Choroid plexus epithelial cell (primary cell): Measurements from ENCODE around the gene ATP6V0D1.
A peak's percentile ranks its signal among the peaks of the same experiment; 100 is the strongest.
"Not testable (repeated sequence)": the region's sequence is repeated elsewhere in the genome, so short reads cannot be mapped to it uniquely, and the experiment has no call there.

Experiments used
- DNase-seq: peaks from one replicate; pipeline ENCODE4 v3.0.0-alpha.2; 2010; ENCODE audit warnings: low read depth
- H3K4me3 ChIP-seq: 2 replicates; pipeline ENCODE4 v1.5.1; 2011; ENCODE audit warnings: low read depth, mild to moderate bottlenecking, control low read depth, low read length, moderate library complexity
- CTCF ChIP-seq: conservative IDR thresholded peaks from 2 replicates; pipeline ENCODE4 v1.5.1; 2011; ENCODE audit warnings: low read depth, mild to moderate bottlenecking, control low read depth, inconsistent platforms, low read length, moderate library complexity

Gene ATP6V0D1

DNA sequence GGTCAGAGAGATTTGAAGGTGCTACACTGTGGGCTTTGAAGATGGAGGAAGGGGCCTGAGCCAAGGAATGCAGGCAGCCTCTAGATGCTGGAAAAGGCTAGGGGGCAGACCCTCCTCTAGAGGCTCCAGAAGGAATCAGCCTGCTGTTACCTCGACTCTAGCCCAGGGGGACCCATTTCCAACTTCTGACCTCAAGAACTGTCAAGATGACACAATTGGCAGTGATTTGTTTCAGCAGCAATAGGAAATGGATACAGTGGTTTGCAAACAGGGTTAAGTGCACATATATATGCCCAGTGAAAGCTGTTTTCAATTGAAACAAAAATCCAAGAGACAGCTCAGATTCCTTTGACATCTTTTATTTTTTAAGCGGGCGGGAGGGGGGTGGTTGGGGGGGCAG is 61.0 kb downstream of the ATP6V0D1 start:
- no peak for TF ChIP-seq CTCF
- DNase-seq: no peak
- H3K4me3 ChIP-seq: no peak overlapping the region

GRCh38 chr16:67419502-67419901 is 61.5 kb downstream of the ATP6V0D1 start:
- no peak for DNase-seq
- H3K4me3 ChIP-seq: no peak overlapping the region
- no peak for TF ChIP-seq CTCF

DNA sequence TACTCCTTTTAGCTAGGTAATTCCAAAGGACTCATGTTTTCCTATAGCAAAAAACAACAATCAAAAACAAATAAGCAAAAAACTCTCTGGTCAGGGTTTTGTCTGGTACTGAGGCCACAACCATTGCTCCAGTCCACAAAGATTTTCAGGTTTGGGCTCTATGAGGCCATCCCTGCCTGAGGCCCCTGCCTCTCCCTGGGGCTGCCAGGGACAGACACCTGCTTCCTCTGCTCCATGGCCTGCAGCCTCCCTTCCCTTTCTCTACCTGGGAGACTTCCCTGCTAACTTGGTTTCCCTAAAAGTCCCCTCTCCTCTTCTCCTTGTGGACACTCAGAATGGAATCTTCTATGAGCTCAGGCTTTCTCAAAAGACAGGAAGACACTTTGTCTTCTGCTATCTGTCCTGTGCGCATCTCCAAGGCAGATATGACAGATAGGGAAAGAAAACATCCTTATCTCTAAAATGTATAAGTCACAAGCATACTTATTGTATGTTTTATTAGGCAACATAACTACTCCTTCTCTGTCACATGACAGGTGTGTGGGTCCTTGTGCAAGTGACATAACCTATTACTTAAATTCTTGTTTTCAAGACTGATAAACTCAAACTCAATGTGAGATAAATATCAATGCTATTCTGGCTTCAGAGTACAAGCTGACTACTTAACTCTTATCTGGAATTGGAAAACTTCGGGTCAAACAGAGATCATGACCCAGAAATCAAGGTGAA is 63.5 kb downstream of the ATP6V0D1 start:
- TF ChIP-seq CTCF: no peak
- no peak for DNase-seq
- no peak overlapping the region for H3K4me3 ChIP-seq

GRCh38 chr16:67415872-67416793 is 64.8 kb downstream of the ATP6V0D1 start, which contains the start of gene ZDHHC1:
Gene ZDHHC1, minus strand, starts transcription at chr16:67416477. Its CDS starts 8,702 bp downstream, at chr16:67407775.
- H3K4me3 ChIP-seq: peak within 1 kb of the TSS; percentile 81
- DNase-seq: peak; percentile 67

GRCh38 chr16:67415421-67415820 is 65.5 kb downstream of the ATP6V0D1 start:
- peak overlapping the region; percentile 81 for H3K4me3 ChIP-seq
- DNase-seq: not testable (repeated sequence)

More at GRCh38 chr16:67415872-67416793, 64.8 kb downstream of the ATP6V0D1 start, which contains the start of gene ZDHHC1:
- TF ChIP-seq CTCF: peak; percentile 8

DNA sequence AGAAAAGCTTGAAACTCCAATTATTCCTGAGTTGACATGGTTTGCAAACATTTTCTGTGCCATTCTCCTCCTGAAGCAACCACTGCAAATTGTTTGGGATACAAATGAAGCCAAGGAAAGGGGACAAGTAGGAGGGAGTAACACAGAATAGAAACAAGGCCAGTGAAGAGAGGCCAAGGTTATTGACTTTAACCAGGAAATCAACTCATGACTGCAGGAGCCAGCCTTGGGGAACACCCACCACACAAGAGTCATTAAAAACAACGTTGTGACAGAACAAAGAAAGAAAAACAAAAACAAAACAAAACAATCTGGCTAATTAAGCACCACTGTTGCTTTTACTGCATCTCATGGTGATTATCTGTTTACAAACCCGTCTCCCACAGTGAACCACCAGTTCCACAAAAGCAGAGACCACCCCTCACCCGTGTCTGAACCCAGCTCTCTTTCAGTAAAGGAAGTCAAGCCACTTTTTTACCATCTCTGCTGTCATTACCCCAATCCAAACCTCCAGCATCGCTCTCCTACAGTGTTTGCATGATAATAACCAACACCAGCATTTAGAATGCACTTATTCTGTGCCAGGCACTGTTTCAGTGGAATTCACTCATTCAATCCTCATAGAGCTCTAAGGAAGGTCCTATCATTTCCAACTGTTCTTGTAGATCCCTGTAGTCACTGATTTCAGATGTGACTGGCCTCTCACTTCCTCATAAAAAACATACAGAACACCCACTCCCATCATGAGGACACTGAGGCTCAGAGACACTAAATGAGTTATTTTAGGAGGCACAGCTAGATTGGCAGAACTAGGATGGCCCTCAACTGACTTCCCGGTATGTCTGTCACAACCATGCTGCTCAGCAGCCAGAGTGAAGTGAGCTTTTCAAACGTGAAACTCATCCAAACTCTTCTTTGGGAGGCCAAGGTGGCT is 66.7 kb downstream of the ATP6V0D1 start:
- no peak for DNase-seq
- TF ChIP-seq CTCF: no peak
- no peak overlapping the region for H3K4me3 ChIP-seq
